RWPE1 (cell line): ENCODE results near the gene KLRK1.
"Not testable (repeated sequence)": the region's sequence is repeated elsewhere in the genome, so short reads cannot be mapped to it uniquely, and the experiment has no call there.

ENCODE experiments used
- CTCF ChIA-PET: fragments of 350-600 bp; sonication (Branson Sonifier 250); formaldehyde crosslinking; extraction: SDS; loops from one replicate; lab custom pipeline; 2021; lab: Yijun Ruan, JAX
- POLR2A ChIA-PET: fragments of 400-600 bp; formaldehyde crosslinking; extraction: SDS; loops from one replicate; lab custom pipeline; 2020; ENCODE audit warnings: antibody characterized with exemption; ENCODE audit not compliant: low non-redundant PET; lab: Yijun Ruan, JAX
- DNase-seq: peaks from one replicate; pipeline ENCODE4 v3.0.0; 2012; ENCODE audit warnings: low spot score
- H3K27ac ChIP-seq: fragments of 450-650 bp; 2 replicates; pipeline ENCODE4 v1.5.1; 2017
- TF ChIP-seq, protein P1 (sequence below): fragments of 450-650 bp; conservative IDR thresholded peaks from 2 replicates; pipeline ENCODE4 v1.5.1; 2017; ENCODE audit warnings: low read depth, mild to moderate bottlenecking

The KLRK1 gene

DNA sequence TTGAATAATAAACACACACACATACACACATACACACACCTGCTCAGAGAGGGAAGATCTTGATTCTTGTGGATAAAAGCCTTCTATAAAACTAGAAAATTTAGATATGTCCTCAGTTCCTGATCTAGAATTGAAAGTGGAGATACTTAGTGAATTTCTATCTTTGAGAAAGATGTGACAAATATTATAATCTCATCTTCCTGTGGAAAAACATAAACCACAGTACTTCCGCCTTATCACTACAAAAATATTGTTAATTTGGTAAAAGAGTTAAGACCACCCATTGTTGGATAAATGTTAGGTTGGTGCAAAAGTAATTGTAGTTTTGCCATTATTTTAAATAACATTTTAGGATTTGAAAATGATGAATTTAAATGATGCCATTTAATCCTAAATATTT lies at the start of gene KLRK1:
Gene KLRK1 (minus strand): TSS at position 138 of the 400 bp plus-strand sequence. CDS start 1,231 bp downstream, outside the sequence.
- ChIA-PET POLR2A (no interaction called here), CTCF (no interaction called here)
- TF ChIP-seq, protein P1, sequence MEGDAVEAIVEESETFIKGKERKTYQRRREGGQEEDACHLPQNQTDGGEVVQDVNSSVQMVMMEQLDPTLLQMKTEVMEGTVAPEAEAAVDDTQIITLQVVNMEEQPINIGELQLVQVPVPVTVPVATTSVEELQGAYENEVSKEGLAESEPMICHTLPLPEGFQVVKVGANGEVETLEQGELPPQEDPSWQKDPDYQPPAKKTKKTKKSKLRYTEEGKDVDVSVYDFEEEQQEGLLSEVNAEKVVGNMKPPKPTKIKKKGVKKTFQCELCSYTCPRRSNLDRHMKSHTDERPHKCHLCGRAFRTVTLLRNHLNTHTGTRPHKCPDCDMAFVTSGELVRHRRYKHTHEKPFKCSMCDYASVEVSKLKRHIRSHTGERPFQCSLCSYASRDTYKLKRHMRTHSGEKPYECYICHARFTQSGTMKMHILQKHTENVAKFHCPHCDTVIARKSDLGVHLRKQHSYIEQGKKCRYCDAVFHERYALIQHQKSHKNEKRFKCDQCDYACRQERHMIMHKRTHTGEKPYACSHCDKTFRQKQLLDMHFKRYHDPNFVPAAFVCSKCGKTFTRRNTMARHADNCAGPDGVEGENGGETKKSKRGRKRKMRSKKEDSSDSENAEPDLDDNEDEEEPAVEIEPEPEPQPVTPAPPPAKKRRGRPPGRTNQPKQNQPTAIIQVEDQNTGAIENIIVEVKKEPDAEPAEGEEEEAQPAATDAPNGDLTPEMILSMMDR, result no peak
- peak within 1 kb of the TSS; percentile 65 for H3K27ac ChIP-seq
- DNase-seq, result no peak

DNA sequence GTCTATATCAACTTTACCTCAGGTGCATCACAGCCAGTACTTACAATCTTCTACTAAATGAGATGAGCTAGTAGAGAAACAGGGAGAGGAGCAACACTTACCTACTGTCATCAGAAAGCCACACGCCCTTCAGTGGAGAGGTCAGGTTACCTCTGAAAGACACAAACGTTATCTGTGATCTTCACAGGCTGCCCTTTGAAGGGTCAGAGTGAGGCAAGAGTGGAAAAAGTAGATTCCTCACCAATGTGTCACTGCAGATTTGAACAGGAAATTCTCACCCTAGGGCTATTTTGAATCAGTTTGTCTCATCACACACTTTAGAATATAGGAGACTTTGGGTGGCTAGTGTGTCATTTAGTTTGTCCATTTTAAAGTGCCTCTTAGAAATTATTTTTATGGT lies 47.8 kb upstream of the KLRK1 start:
- H3K27ac ChIP-seq, CTCF ChIA-PET, DNase-seq, POLR2A ChIA-PET: not testable (repeated sequence)

DNA sequence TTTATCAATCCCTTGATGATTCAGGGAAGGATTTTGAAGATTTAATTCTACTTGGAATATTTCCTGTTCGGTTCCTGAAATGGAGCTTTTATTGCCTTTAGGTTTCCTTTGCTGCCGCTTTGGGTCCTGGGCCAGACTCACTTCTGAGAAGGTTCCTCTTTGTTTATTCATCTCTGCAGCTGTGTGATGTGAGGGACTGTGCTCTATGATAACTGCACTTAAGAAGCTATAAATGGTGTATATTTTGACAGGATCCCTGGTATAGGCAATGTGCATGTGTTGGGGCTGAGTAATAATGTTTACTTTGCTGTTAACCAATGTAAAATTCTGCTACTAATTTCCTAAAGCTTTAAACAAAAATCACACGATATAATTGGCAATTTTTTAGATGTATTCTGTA lies 46.0 kb upstream of the KLRK1 start, which contains the start of gene KLRC2:
Gene KLRC2 (minus strand): TSS at position 195 of the 400 bp plus-strand sequence. CDS start 24 bp downstream, at position 171.
- H3K27ac ChIP-seq, POLR2A ChIA-PET, DNase-seq: not testable (repeated sequence)
- CTCF ChIA-PET, result interaction anchor here (0.6 kb wide), 1 partner anchor 752 kb away, joined by 4 read pairs; no protein-coding TSS in a partner anchor

DNA sequence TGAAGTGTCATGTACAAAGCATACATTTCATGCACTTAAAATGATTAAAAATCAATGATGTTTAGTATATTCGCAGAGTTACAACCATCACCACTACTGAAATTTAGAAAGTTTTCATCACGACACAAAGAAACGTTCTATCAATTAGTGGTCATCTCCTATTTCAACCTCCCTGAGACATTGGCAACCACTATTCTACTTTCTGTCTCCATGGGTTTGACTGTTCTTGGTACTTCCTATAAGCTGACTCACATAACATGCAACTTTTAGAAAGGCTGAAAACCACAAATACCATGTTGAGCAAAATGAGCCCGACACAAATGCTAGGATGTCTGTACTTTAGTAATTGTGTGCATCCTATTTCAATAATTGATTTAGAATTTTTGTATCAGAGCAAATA lies 40.8 kb upstream of the KLRK1 start:
- H3K27ac ChIP-seq, DNase-seq, CTCF ChIA-PET, POLR2A ChIA-PET: not testable (repeated sequence)

DNA sequence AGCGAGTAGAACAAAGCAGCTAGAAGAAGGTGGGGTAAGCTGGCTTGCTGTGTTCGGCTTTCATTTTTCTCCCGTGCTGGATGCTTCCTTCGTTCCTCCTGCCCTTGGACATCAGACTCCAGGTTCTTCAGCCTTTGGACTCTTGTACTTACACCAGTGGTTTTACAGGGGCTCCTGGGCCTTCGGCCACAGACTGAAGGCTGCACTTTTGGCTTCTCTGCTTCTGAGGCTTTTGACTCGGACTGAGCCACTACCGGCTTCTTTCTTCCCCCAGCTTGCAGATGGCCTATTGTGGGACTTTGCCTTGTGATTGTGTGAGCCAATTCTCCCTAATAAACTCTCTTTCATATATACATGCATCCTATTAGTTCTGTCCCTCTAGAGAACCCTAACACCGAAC lies 36.1 kb upstream of the KLRK1 start:
- POLR2A ChIA-PET, CTCF ChIA-PET, DNase-seq, H3K27ac ChIP-seq: not testable (repeated sequence)

DNA sequence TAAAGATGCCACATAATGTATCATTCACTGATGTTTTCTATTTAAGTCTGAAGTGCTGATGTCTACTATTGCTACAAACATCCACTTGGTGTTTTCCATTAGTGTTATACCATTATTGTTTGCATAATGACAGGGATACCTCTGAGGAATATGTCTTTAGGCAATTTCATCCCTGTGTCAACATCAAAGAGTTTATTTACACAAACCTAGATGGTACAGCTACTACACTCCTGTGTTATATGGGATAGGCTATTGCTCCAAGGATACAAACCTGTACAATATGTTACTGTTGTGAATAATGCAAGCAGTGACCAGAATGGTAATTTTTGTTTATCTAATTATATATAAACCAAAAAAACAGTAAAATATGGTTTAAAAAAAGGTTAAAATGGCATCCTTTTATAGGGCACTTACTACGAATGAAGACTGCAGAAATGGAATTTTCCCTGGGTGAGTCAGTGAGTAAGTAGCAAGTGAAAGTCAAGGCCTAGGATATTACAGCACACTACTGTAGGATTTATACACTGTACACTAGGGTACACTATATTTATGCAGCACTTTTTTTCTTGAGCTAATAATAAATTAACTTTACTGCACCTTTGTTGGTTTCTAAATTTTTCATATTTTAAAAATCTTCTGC lies 34.5 kb upstream of the KLRK1 start:
- POLR2A ChIA-PET, H3K27ac ChIP-seq, DNase-seq, CTCF ChIA-PET: not testable (repeated sequence)

DNA sequence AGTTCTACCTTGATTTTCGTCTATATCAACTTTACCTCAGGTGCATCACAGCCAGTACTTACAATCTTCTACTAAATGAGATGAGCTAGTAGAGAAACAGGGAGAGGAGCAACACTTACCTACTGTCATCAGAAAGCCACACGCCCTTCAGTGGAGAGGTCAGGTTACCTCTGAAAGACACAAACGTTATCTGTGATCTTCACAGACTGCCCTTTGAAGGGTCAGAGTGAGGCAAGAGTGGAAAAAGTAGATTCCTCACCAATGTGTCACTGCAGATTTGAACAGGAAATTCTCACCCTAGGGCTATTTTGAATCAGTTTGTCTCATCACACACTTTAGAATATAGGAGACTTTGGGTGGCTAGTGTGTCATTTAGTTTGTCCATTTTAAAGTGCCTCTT lies 32.3 kb upstream of the KLRK1 start:
- DNase-seq, CTCF ChIA-PET, POLR2A ChIA-PET, H3K27ac ChIP-seq: not testable (repeated sequence)

DNA sequence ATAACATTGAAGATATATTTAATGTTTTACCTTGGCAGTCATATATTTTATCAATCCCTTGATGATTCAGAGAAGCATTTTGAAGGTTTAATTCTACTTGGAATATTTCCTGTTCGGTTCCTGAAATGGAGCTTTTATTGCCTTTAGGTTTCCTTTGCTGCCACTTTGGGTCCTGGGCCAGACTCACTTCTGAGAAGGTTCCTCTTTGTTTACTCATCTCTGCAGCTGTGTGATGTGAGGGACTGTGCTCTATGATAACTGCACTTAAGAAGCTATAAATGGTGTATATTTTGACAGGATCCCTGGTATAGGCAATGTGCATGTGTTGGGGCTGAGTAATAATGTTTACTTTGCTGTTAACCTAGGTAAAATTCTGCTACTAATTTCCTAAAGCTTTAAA lies 30.5 kb upstream of the KLRK1 start, which contains the start of gene KLRC3:
Gene KLRC3 (minus strand): TSS at position 262 of the 400 bp plus-strand sequence. CDS start 45 bp downstream, at position 217.
- CTCF ChIA-PET, H3K27ac ChIP-seq, DNase-seq, POLR2A ChIA-PET: not testable (repeated sequence)

DNA sequence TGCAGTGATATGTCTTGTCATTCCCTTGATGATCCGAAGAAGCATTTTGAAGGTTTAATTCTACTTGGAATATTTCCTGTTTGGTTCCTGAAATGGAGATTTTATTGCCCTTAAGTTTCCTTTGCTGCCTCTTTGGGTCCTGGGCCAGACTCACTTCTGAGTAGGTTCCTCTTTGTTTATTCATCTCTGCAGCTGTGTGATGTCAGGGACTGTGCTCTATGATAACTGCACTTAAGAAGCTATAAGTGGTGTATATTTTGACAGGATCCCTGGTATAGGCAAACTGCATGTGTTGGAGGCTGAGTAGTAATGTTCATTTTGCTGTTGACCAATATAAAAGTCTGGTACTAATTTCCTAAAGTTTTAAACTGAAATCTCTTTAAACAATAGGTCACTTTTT lies 19.6 kb upstream of the KLRK1 start, which contains the start of gene KLRC4:
Gene KLRC4 (minus strand): TSS at position 366 of the 400 bp plus-strand sequence. CDS start 182 bp downstream, at position 184.
- ChIA-PET POLR2A (no interaction called here), CTCF (interaction anchor here (0.6 kb wide), 1 partner anchor 20 kb away, joined by 3 read pairs; no protein-coding TSS in a partner anchor)
- no peak within 1 kb of the TSS for H3K27ac ChIP-seq
- TF ChIP-seq, protein P1, result no peak
- DNase-seq, result no peak

DNA sequence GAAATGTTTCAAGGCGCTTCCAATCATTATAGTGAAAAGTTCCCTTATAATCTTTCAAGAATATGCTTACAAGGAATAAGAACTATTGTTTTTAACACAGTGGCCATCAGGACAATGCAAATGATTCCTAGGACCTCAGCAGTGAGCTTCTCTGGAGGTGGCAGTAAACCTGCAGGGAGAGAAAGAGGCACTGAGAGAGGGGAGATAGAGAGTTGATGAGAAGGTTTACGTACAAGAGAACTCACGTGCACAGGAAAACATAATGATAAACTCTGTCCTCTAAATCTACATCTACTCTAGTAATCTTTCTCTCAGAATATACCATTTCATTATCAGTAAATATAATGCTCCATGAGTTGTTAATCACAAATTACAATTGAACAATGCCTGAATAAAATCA lies 19.0 kb upstream of the KLRK1 start:
- no peak overlapping the region for H3K27ac ChIP-seq
- DNase-seq, result no peak
- POLR2A ChIA-PET, result no interaction called here
- CTCF ChIA-PET, result interaction anchor here (0.6 kb wide), 1 partner anchor 21 kb away, joined by 3 read pairs; no protein-coding TSS in a partner anchor
- TF ChIP-seq, protein P1, result no peak
